HEK293T (cell line): ENCODE measurements around the gene PRR36.

Experiments used
- BHLHE40 ChIP-seq: fragments of 450-650 bp; IDR thresholded peaks from 2 replicates; pipeline ENCODE4 v1.6.1; 2016; ENCODE audit warnings: mild to moderate bottlenecking, moderate library complexity, borderline replicate concordance
- CTBP1 ChIP-seq: fragments of 450-650 bp; IDR thresholded peaks from 2 replicates; pipeline ENCODE4 v1.6.1; 2016; ENCODE audit warnings: borderline replicate concordance
- ELF4 ChIP-seq: fragments of 450-650 bp; IDR thresholded peaks from 2 replicates; pipeline ENCODE4 v1.6.1; 2017; ENCODE audit warnings: antibody characterized with exemption
- FOXA1 ChIP-seq: fragments of 450-650 bp; IDR thresholded peaks from 2 replicates; pipeline ENCODE4 v1.6.1; 2016; ENCODE audit warnings: mild to moderate bottlenecking
- FOXK2 ChIP-seq: fragments of 450-650 bp; IDR thresholded peaks from 2 replicates; pipeline ENCODE4 v1.6.1; 2016; ENCODE audit warnings: mild to moderate bottlenecking
- FOXM1 ChIP-seq: fragments of 450-650 bp; IDR thresholded peaks from 2 replicates; pipeline ENCODE4 v1.6.1; 2017; ENCODE audit warnings: mild to moderate bottlenecking, borderline replicate concordance
- L3MBTL2 ChIP-seq: fragments of 450-650 bp; conservative IDR thresholded peaks from 2 replicates; pipeline ENCODE4 v1.6.1; 2016; ENCODE audit warnings: mild to moderate bottlenecking
- LEF1 ChIP-seq: fragments of 450-650 bp; IDR thresholded peaks from 2 replicates; pipeline ENCODE4 v1.6.1; 2017; ENCODE audit warnings: mild to moderate bottlenecking, borderline replicate concordance
- SP1 ChIP-seq: fragments of 450-650 bp; IDR thresholded peaks from 2 replicates; pipeline ENCODE4 v1.6.1; 2017
- SUZ12 ChIP-seq: fragments of 450-650 bp; IDR thresholded peaks from 2 replicates; pipeline ENCODE4 v1.6.1; 2016; ENCODE audit warnings: mild to moderate bottlenecking
- TARDBP ChIP-seq: fragments of 450-650 bp; IDR thresholded peaks from 2 replicates; pipeline ENCODE4 v1.6.1; 2016
- ZNF384 ChIP-seq: fragments of 450-650 bp; IDR thresholded peaks from 2 replicates; pipeline ENCODE4 v1.6.1; 2016

DNA sequence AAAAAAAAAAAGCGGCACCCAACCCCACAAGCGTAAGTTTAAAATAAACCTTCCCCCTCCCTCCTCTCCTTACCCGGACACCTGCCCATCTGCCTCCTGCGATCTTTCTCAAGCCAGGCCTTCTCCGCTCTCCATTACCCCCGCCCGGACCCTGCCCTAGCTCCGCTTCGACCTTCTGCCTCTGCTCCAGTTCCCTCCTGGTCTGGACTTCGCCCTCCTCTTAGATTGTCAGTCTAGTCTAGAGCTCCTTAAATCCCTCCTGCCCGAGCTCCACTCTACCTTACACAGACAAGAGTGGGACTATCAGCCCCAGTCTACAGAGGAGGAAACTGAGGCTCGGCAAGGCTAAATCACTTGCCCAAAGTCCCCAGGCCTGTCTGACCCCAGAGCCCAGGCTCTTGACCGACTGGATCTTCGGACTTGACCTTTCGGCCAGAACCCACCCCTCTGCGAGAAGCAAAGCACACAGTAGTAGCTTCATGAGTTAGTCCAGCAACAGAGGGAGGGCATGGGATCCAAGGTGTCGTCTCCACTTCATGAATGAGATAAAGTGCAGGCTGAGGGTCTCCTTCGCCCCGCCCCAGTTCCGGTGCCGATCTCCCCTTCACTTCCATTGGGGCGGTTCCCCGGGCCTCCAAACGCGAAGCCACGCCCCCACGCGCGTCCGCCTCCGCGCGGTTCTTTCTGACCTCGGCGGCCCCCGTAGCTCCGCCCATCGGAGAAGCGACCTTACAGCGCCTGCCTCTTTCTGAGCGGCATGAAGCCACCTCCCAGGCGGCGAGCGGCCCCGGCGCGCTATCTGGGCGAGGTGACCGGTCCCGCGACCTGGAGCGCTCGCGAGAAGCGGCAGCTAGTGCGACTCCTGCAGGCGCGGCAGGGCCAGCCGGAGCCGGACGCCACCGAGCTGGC, 45.7 kb upstream of the PRR36 start, which contains the start of gene SNAPC2:
- TF ChIP-seq BHLHE40 (no peak), SP1 (0 out of 2 replicates have a peak, but pooled peaks have one; percentile 53), FOXM1 (no peak), FOXA1 (no peak), ELF4 (no peak), SUZ12 (no peak), ZNF384 (no peak), TARDBP (no peak), CTBP1 (no peak), LEF1 (no peak), L3MBTL2 (no peak; the same call in 1 of the 2 replicates), FOXK2 (no peak)
